GM23248 (cell line): ENCODE measurements around the gene TSPAN4. TPM values are rescaled to one million over a fixed set of nuclear protein-coding genes. Genes with fewer than 3 reads are reported as not detected.

ENCODE experiments used
- DNase-seq: peaks from one replicate; pipeline ENCODE4 v3.0.0-alpha.2; 2015
- H2AFZ ChIP-seq: fragments of 200-600 bp; sonication (generic); 2 replicates; pipeline ENCODE4 v1.6.1; 2016; ENCODE audit warnings: antibody characterized with exemption
- H3F3A ChIP-seq: fragments of 200-600 bp; sonication (generic); 2 replicates; pipeline ENCODE4 v1.6.1; 2016; ENCODE audit warnings: mild to moderate bottlenecking, antibody characterized with exemption, mixed run types; ENCODE audit not compliant: insufficient read depth
- H3K27ac ChIP-seq: fragments of 200-600 bp; sonication (generic); 2 replicates; pipeline ENCODE4 v1.5.1; 2016; ENCODE audit warnings: mild to moderate bottlenecking
- H3K27me3 ChIP-seq: fragments of 200-600 bp; sonication (generic); replicated peaks from 2 replicates; pipeline ENCODE4 v1.6.1; 2016; ENCODE audit warnings: mild to moderate bottlenecking; ENCODE audit not compliant: insufficient read depth
- H3K36me3 ChIP-seq: fragments of 200-600 bp; sonication (generic); 2 replicates; pipeline ENCODE4 v1.6.1; 2016; ENCODE audit warnings: low read depth, mild to moderate bottlenecking
- H3K4me1 ChIP-seq: fragments of 200-600 bp; sonication (generic); 2 replicates; pipeline ENCODE4 v1.6.1; 2016; ENCODE audit warnings: mild to moderate bottlenecking; ENCODE audit not compliant: insufficient read depth
- H3K4me2 ChIP-seq: fragments of 200-600 bp; sonication (generic); one replicate; pipeline ENCODE4 v1.6.1; 2016; ENCODE audit warnings: mild to moderate bottlenecking; ENCODE audit not compliant: unreplicated experiment
- H3K4me3 ChIP-seq: fragments of 200-600 bp; sonication (generic); 2 replicates; pipeline ENCODE4 v1.5.1; 2016; ENCODE audit warnings: mild to moderate bottlenecking
- H3K79me2 ChIP-seq: fragments of 200-600 bp; sonication (generic); 2 replicates; pipeline ENCODE4 v1.6.1; 2016; ENCODE audit warnings: mild to moderate bottlenecking; ENCODE audit not compliant: insufficient read depth
- H3K9ac ChIP-seq: fragments of 200-600 bp; sonication (generic); 2 replicates; pipeline ENCODE4 v1.6.1; 2016; ENCODE audit warnings: mild to moderate bottlenecking
- H3K9me2 ChIP-seq: fragments of 200-600 bp; sonication (generic); 2 replicates; pipeline ENCODE4 v1.6.1; 2016; ENCODE audit warnings: mixed run types, mild to moderate bottlenecking, moderate library complexity; ENCODE audit not compliant: insufficient read depth
- H3K9me3 ChIP-seq: fragments of 200-600 bp; sonication (generic); one replicate; pipeline ENCODE4 v1.6.1; 2017; ENCODE audit warnings: low read depth
- H4K20me1 ChIP-seq: fragments of 200-600 bp; sonication (generic); 2 replicates; pipeline ENCODE4 v1.6.0; 2016; ENCODE audit not compliant: insufficient read depth
- EZH2 ChIP-seq: fragments of 200-600 bp; sonication (generic); IDR thresholded peaks from 2 replicates; pipeline ENCODE4 v1.6.1; 2018; ENCODE audit warnings: antibody characterized with exemption, mild to moderate bottlenecking; ENCODE audit not compliant: insufficient read depth, poor library complexity, severe bottlenecking
- EZH2phosphoT487 ChIP-seq: fragments of 200-600 bp; sonication (generic); IDR thresholded peaks from 2 replicates; pipeline ENCODE4 v1.6.1; 2018; ENCODE audit warnings: antibody characterized with exemption, moderate library complexity, mild to moderate bottlenecking, low read depth; ENCODE audit not compliant: insufficient read depth
- WGBS, 2 experiments: methylation state at CpG; one replicate each; pipeline ENCODE4 v1.1.6; 2015 to 2017; ENCODE audit warnings: low lambda C conversion rate in 2 of 2, low coverage in 1 of 2; ENCODE audit errors: missing lambda C conversion rate in 2 of 2; 5-methylcytosine and 5-hydroxymethylcytosine counted together
- in situ Hi-C: fragments of 300-500 bp; cut with MboI; formaldehyde crosslinking; loops from 2 replicates; pipeline ENCODE4 v1.15.0; 2020
- polyA plus RNA-seq: library from polyadenylated mRNA; unstranded; fragments of >200 nt; fragmentation: Nextera tagmentation; extraction: Ambion mirVana; gene quantifications from 2 replicates; pipeline ENCODE4 v1.2.1, GENCODE V29; 2016
- total RNA-seq: library from RNA; depleted of rRNA; stranded (reverse); fragments of >200 nt; shearing (Covaris generic); gene quantifications from 2 replicates; pipeline ENCODE4 v1.2.3, GENCODE V29; 2014

Gene TSPAN4
- total and polyA plus RNA-seq, 2 experiments from 2014 or later: 343 to 393 TPM

DNA sequence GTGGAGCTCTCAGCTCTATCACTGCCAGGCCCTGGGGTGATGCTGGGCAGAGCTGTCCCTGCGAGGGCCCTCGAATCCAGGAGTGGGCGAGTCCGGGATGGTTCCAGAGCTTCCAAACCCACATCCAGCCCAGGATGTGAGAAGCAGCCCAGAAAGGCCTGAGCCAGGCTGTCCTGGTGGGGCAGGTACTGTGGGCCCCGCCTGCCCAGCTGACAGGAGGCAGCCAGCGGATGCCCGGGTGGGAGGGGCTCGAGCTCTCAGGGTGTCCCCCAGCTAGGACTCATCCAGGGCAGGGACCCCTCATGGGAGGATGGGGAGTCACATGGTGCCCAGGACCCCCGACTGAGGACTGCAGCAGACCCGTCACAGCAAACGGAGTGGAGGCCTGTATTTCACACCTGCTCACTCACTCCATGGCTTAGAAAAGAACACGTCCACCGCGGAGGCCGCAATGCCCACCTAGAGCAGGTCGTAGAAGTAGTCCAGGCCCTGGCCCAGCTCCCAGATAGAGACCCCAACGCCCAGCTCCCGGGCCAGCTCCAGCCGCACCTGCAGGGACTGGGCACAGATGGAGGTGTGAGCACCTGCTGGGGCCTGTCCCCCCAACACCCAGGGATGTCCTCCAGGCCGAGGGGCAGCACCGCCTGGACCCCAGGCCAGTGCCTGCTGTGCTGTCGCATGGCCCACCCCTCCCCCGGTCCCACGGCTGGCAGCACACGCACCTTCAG, 26.9 kb downstream of the TSPAN4 start:
- no peaks in the 10 kb centered on the region for H3K36me3 ChIP-seq
- no peaks in the 10 kb centered on the region for H3K9me2 ChIP-seq
- no peak overlapping the region for H3K27ac ChIP-seq
- no peak overlapping the region for H2AFZ ChIP-seq
- TF ChIP-seq EZH2phosphoT487 (no peak), EZH2 (no peak)
- no peak for DNase-seq
- H3K79me2 ChIP-seq: no peaks in the 10 kb centered on the region
- no peak overlapping the region for H3K9ac ChIP-seq
- WGBS, 2 experiments: 71 to 79% methylated on average over 21 of the region's 25 CpGs
- no peak overlapping the region for H3K4me3 ChIP-seq
- H4K20me1 ChIP-seq: no peaks in the 10 kb centered on the region
- in situ Hi-C loops: no loop called here
- no peak overlapping the region for H3K4me2 ChIP-seq
- no peaks in the 10 kb centered on the region for H3K27me3 ChIP-seq
- no peaks in the 10 kb centered on the region for H3K4me1 ChIP-seq
- no peaks in the 10 kb centered on the region for H3K9me3 ChIP-seq
- no peaks in the 10 kb centered on the region for H3F3A ChIP-seq

DNA sequence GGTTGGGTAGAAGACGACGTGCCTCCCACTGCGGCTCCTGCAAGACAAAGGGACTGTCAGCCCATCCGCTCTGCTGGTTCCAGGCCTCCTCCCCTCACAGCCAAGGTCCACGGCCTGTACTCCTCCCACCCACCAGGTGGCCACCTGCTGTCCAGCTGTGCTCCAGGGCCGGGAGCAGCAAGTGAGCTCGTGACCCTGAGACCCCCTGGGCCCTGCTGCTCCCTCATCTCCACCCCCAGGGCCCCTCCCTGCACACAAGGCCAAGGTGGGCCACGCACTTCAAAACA, 27.4 kb downstream of the TSPAN4 start:
- WGBS, 2 experiments: 70 to 92% methylated on average over 2 to 5 of the region's 8 CpGs
- Histone ChIP-seq H3K36me3 (no peaks in the 10 kb centered on the region), H2AFZ (no peak overlapping the region), H3K27ac (no peak overlapping the region), H4K20me1 (no peaks in the 10 kb centered on the region), H3K4me3 (no peak overlapping the region), H3K4me2 (no peak overlapping the region), H3K79me2 (no peaks in the 10 kb centered on the region), H3K27me3 (no peaks in the 10 kb centered on the region), H3K9ac (no peak overlapping the region), H3K9me2 (no peaks in the 10 kb centered on the region), H3K4me1 (no peaks in the 10 kb centered on the region), H3F3A (no peaks in the 10 kb centered on the region), H3K9me3 (no peaks in the 10 kb centered on the region)
- in situ Hi-C loops: no loop called here
- no peak for TF ChIP-seq EZH2
- no peak for TF ChIP-seq EZH2phosphoT487
- no peak for DNase-seq

GRCh38 chr11:870418-870817, 27.8 kb downstream of the TSPAN4 start:
- Histone ChIP-seq H4K20me1 (no peaks in the 10 kb centered on the region), H3K27me3 (no peaks in the 10 kb centered on the region), H3F3A (no peaks in the 10 kb centered on the region), H3K4me2 (no peak overlapping the region), H3K4me3 (no peak overlapping the region), H3K9ac (no peak overlapping the region), H3K27ac (no peak overlapping the region), H3K79me2 (no peaks in the 10 kb centered on the region), H2AFZ (no peak overlapping the region), H3K9me3 (no peaks in the 10 kb centered on the region), H3K9me2 (no peaks in the 10 kb centered on the region), H3K36me3 (no peaks in the 10 kb centered on the region), H3K4me1 (no peaks in the 10 kb centered on the region)
- DNase-seq: no peak
- in situ Hi-C loops: no loop called here
- no peak for TF ChIP-seq EZH2phosphoT487
- WGBS, 2 experiments: 78 to 81% methylated on average over 6 to 8 of the region's 8 CpGs

DNA sequence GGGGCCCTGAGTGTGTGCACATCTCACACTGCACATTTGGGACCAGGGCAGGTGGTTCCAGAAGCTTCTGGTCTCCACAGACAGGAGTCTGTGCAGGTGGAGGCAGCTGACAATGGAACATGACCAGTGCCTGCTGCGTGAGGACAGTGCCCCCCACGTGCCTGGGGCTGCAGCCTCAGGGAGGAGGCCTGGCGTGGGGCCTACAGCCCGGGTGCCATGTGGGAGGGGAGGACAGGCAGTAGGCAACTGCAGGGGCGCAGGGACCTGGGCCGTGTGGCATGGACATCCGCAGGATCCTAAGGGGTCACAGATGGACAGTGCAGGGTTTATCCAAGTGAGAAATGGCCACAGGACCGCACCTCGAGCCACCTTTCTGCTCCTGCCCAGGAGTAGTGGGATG, 28.8 kb downstream of the TSPAN4 start:
- no peaks in the 10 kb centered on the region for H3K9me2 ChIP-seq
- H3K27me3 ChIP-seq: no peaks in the 10 kb centered on the region
- no peaks in the 10 kb centered on the region for H3K36me3 ChIP-seq
- no peak for DNase-seq
- in situ Hi-C loops: no loop called here
- H3F3A ChIP-seq: no peaks in the 10 kb centered on the region
- no peak overlapping the region for H2AFZ ChIP-seq
- H3K79me2 ChIP-seq: no peaks in the 10 kb centered on the region
- WGBS, 2 experiments: 59 to 60% methylated on average over 8 to 9 of the region's 9 CpGs
- H3K4me2 ChIP-seq: no peak overlapping the region
- no peak overlapping the region for H3K4me3 ChIP-seq
- H3K9ac ChIP-seq: no peak overlapping the region
- H3K4me1 ChIP-seq: no peaks in the 10 kb centered on the region
- no peak overlapping the region for H3K27ac ChIP-seq
- H4K20me1 ChIP-seq: no peaks in the 10 kb centered on the region
- TF ChIP-seq EZH2phosphoT487 (no peak), EZH2 (no peak)
- no peaks in the 10 kb centered on the region for H3K9me3 ChIP-seq

DNA sequence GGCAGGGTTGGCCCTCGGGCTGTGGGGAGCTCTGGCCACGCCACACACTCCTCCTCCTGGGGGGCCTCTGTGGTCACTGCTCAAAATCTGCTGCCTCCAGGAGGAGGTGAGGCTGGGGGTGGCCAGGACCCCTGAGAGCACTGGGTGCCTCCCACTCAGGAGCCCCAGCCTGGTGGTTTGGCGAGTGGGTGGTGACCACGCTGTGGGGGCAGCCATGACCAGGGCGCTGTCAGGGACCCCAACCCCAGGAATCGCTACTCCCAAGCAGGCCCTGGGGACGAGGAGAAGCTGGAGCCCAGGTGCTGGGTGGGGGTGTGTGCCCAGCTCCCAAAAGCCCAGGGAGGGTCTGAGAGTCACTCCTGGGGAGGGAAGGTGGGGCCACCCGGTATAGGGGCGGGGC, 30.1 kb downstream of the TSPAN4 start:
- no peaks in the 10 kb centered on the region for H3K79me2 ChIP-seq
- no peaks in the 10 kb centered on the region for H4K20me1 ChIP-seq
- in situ Hi-C loops: no loop called here
- H3K4me2 ChIP-seq: no peak overlapping the region
- H3K4me1 ChIP-seq: no peaks in the 10 kb centered on the region
- no peaks in the 10 kb centered on the region for H3F3A ChIP-seq
- no peaks in the 10 kb centered on the region for H3K9me3 ChIP-seq
- no peaks in the 10 kb centered on the region for H3K27me3 ChIP-seq
- H2AFZ ChIP-seq: no peak overlapping the region
- no peak overlapping the region for H3K27ac ChIP-seq
- H3K36me3 ChIP-seq: no peaks in the 10 kb centered on the region
- no peak for DNase-seq
- 88 to 90% methylated on average over 7 to 9 of the region's 9 CpGs for WGBS, 2 experiments
- TF ChIP-seq EZH2phosphoT487 (no peak), EZH2 (no peak)
- no peak overlapping the region for H3K9ac ChIP-seq
- H3K9me2 ChIP-seq: no peaks in the 10 kb centered on the region
- no peak overlapping the region for H3K4me3 ChIP-seq
